ENCODE data around the gene PLXNA2. TPM values are rescaled to one million over a fixed set of nuclear protein-coding genes. Genes with fewer than 3 reads are reported as not detected.

PLXNA2 gene
- total and polyA plus RNA-seq, 2 of the 13 experiments (the other 11 are each of a cell fraction or from before 2014, with no cell fraction given): 1.1 to 2.1 TPM

DNA sequence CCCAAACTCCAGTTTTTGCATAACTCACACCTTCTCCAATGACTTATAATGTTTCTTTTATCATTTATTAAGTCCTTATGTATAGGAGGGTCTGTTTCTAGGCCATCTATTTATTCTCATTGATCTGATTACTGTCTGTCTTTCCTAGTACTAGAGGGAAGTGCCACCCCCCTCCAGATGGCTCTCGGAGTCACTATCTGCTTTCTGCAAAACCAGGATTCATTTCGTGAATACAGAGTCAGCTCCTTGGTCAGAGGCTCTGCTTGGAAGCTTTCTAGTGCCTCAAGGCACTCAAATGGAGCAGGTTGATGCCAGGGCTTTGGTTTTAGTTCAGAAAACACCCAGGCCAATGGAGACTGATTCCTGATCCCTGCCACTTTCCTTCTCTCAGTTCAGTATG is 231.0 kb downstream of the PLXNA2 start:
- no peak overlapping the region for H3K4me3 ChIP-seq (replicated peaks in 1 of 3; ENCODE audit: insufficient read depth in 1 of 3, low read depth in 2 of 3, low read length in 3 of 3)
- POLR2A ChIA-PET: no interaction called here
- H2AFZ ChIP-seq (ENCODE audit: low read length): no peak overlapping the region
- DNase-seq (ENCODE audit: low spot score): no peak
- in situ Hi-C loops (cut with HindIII; ENCODE audit: extremely low pct_ligation_motif_present, low pct_unique_long_range_greater_than_20kb) (loop anchor here (25.0 kb wide), 2 partner anchors 624 to 1199 kb away; no protein-coding TSS in a partner anchor), intact Hi-C loops (cut with micrococcal nuclease; ENCODE audit: unreplicated experiment) (no loop called here)
- H3K27me3 ChIP-seq (ENCODE audit: control insufficient read depth in 1 of 2, insufficient read depth in 2 of 2, low read length in 2 of 2): peaks cover 0 to 10% of the 10 kb centered on the region in 2 experiments; a peak in 2 of 5 replicates
- H3K4me1 ChIP-seq (ENCODE audit: insufficient read depth, low read length): no peaks in the 10 kb centered on the region
- H3K27ac ChIP-seq (ENCODE audit: extremely low read length, insufficient read depth, low read length): no peak overlapping the region
- BruUV-seq (replicated peaks): no TSS peak
- no peak for ATAC-seq
- no peak overlapping the region for H3K9ac ChIP-seq (ENCODE audit: insufficient read depth, low read depth, low read length)
- no peak for TF ChIP-seq ZNF546 (CRISPR knock-in tag; conservative IDR thresholded peaks at IDR 0.05)
- no peak for TF ChIP-seq HOXD1 (CRISPR knock-in tag; IDR thresholded peaks at IDR 0.05)
- TF ChIP-seq, protein P1, sequence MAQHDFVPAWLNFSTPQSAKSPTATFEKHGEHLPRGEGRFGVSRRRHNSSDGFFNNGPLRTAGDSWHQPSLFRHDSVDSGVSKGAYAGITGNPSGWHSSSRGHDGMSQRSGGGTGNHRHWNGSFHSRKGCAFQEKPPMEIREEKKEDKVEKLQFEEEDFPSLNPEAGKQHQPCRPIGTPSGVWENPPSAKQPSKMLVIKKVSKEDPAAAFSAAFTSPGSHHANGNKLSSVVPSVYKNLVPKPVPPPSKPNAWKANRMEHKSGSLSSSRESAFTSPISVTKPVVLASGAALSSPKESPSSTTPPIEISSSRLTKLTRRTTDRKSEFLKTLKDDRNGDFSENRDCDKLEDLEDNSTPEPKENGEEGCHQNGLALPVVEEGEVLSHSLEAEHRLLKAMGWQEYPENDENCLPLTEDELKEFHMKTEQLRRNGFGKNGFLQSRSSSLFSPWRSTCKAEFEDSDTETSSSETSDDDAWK (CRISPR knock-in tag; IDR thresholded peaks at IDR 0.05): no peak
- no peak for TF ChIP-seq RFX1 (IDR thresholded peaks at IDR 0.05)
- TF ChIP-seq KDM3A (CRISPR knock-in tag; IDR thresholded peaks at IDR 0.05; ENCODE audit: low read depth): no peak
- TF ChIP-seq, protein P2, sequence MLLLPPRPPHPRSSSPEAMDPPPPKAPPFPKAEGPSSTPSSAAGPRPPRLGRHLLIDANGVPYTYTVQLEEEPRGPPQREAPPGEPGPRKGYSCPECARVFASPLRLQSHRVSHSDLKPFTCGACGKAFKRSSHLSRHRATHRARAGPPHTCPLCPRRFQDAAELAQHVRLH (CRISPR knock-in tag; IDR thresholded peaks at IDR 0.05; ENCODE audit: borderline replicate concordance, low read depth): no peak
- TF ChIP-seq JDP2 (CRISPR knock-in tag; IDR thresholded peaks at IDR 0.05; ENCODE audit: borderline replicate concordance): no peak
- TF ChIP-seq ZNF569 (CRISPR knock-in tag; IDR thresholded peaks at IDR 0.05; ENCODE audit: borderline replicate concordance): no peak
- no peak for TF ChIP-seq SNAI1 (CRISPR knock-in tag; IDR thresholded peaks at IDR 0.05; ENCODE audit: borderline replicate concordance)
- no peak for TF ChIP-seq TCF7 (IDR thresholded peaks at IDR 0.05; ENCODE audit: low read depth)
- TF ChIP-seq ZNF441 (CRISPR knock-in tag; IDR thresholded peaks at IDR 0.05; ENCODE audit: borderline replicate concordance): no peak
- TF ChIP-seq ZNF780A (CRISPR knock-in tag; IDR thresholded peaks at IDR 0.05): no peak
- H3K36me3 ChIP-seq (replicated peaks in 1 of 2; ENCODE audit: control insufficient read depth in 1 of 2, insufficient read depth in 2 of 2, low read length in 2 of 2): no peaks in the 10 kb centered on the region
- no peak overlapping the region for H3K4me2 ChIP-seq (ENCODE audit: low read depth, low read length)
- no peaks in the 10 kb centered on the region for H3K9me3 ChIP-seq (ENCODE audit: low read length)
- FAIRE-seq: no peak
- H4K20me1 ChIP-seq (ENCODE audit: insufficient read depth, low read length): no peaks in the 10 kb centered on the region
- CTCF ChIA-PET (ENCODE audit: low intra/inter-chr PET ratio, low total read pairs): no interaction called here
- no peaks in the 10 kb centered on the region for H3K79me2 ChIP-seq (ENCODE audit: insufficient read depth, low read length)
- WGBS (ENCODE audit: low lambda C conversion rate): 0% methylated on average over 2 of the region's 2 CpGs

Data from HepG2 (cell line).